T follicular helper cell (primary cell): ENCODE results near the gene FOXP2.
"Not testable (repeated sequence)": the region's sequence is repeated elsewhere in the genome, so short reads cannot be mapped to it uniquely, and the experiment has no call there.

Experiments
- DNase-seq: peaks from one replicate; pipeline ENCODE4 v3.0.0-alpha.2; 2020; ENCODE audit warnings: low read depth
- total RNA-seq, 2 experiments: gene quantifications; one replicate each; lab custom pipeline; 2026; lab: John Stamatoyannopoulos, UW

FOXP2 gene
- 0 to 0.30 reads per million in 2 experiments for total RNA-seq

DNA sequence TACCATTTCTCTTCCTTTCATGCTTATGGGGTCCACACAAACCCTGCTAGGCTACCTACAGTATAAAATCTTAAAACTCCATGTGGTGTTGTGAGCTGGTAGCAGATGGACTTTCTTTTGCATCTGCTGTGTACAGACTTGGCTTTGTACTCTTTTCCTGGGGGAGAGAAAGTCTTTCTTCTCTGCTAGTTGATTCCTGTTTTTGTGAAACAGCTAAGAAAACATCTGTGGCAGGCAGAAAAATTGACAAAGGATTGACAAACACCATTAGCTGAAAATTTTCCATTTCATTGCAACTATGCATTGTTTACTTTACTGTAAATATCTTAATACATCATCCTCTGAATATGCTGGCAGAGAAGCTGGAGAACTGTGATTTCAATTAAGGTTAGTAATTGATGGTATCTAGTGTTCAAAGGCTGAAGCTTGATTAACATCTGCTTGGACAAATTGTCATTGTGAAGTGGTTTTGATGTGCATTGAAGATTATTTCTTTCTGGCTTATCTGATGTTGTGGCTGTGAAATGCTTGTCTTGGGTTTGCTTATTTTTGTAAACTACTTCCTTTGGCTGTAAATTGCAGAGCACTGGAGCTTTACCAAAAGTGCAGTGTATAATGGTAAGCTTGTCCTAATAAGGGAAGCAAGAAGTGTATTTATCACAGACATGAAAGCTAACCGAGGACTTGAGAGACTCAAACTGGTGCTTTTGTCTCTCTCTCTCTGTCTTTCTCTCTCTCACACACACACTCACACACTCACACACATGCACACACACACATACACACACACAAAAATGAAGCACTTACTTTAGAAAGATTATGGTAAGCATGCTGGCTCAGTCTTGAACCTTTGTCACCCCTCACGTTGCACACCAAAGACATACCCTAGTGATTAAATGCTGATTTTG lies at the start of gene FOXP2:
FOXP2 (plus strand) TSS at position 660 of the 908 bp plus-strand sequence. CDS start 11,697 bp downstream, outside the sequence.
- DNase-seq: no peak

DNA sequence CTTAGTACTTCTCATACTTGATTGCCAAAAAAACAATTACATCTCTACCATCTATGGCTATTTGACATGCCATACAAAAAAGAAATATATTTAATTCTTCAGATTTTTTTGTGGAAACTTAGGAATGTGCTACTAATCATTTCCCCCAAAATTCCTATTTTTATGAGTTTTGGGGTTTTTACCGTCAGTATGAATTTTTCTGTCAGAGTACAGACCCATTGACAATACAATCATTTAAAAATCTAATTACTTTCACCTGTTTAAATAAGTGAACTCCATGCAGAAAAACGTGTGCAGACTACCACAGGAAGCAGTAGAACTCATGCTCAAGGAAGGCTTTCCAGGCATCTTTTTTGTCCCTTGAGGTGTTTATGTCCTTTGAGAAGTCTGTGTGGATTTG lies 48.8 kb upstream of the FOXP2 start:
- DNase-seq: no peak

DNA sequence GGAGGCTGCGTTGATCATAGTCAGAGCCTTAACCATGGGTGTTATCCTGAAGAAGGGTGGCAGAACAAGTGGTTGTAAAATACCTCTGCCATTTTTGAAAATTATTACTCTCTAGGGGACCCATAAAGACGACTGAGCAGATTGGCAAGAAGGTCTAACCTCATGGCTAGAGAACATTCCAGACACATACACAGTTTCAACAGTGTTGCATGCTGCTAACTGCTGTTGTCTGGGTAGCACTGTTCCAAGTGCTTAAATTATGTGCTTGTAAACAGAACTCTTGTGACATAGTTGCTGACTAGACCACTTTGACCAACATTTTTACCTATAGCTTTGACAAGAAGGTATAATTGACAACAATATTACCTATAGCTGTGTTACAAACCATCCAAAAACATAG lies 46.1 kb upstream of the FOXP2 start:
- DNase-seq: no peak

DNA sequence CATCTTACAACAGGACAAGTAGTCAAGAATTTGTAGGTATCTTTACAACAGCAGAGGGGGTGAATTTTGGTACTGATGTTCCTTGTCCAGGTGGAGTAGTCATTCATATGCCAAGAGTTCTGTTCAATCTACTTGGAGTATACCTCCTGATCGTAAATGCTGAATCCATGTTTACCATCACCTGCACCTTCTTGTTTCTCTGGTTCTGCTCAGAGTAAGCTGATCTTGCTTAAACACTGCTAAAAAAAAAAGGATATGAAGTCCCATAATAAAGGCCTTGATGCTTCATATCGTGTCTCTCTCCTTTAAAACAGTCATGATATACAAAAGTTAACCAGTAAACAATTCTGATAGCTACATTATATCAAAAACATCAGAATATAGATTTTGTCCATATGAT lies 45.3 kb upstream of the FOXP2 start:
- no peak for DNase-seq

DNA sequence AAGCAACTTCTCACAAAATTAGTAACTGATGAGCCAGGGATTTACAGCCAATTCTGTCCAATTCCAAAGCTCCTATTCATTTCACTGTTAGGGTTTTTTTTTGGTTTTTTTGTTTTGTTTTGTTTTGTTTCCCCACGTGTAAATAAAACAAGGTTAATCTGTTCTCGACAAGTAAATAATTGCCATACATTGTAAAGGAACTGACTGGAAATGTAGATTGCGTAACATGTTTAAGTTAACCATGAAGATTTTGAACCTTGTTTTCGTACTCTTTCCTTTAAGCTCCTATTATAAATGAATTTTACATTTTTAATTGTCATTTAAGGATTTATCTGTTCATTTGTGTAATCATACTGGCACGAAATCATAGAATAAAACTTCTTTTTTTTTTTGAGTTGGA lies 42.0 kb upstream of the FOXP2 start:
- no peak for DNase-seq

DNA sequence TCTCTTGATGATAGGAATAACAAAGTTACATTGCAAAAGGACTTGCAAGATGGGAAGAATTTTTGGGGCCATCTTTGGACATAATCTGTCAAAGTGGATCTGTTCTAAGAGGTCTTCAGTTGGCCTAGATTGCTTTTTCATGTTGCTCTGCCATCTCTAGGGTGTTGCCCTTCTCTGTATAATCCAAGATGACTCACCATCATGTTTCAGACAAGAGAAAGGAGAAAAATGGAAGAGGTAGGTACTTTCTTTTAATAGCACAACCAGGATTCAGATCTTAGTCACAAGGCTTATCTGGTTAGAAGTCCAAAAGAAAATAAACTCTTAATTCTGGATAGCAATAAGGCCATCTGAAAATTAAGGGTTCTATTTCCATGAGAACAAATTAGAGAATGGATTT lies 38.7 kb upstream of the FOXP2 start:
- DNase-seq: no peak

DNA sequence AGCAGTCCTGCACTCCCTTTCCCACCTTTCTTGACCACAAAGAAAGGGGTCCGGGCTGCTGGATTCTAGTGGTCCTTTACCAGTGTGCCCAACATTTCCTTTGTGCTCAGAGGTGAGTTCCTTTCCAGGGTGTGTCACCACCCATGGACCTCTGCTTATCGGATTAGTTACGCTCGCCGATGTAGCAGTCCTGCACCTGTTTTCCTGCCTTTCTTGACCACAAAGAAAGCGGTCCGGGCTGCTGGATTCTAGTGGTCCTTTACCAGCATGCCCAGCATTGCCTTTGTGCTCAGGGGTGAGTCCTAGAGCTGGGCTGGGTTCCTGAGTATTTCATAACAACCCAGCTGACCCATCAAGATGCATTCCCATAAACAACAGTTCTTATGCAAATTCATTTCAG lies 30.7 kb upstream of the FOXP2 start:
- not testable (repeated sequence) for DNase-seq

DNA sequence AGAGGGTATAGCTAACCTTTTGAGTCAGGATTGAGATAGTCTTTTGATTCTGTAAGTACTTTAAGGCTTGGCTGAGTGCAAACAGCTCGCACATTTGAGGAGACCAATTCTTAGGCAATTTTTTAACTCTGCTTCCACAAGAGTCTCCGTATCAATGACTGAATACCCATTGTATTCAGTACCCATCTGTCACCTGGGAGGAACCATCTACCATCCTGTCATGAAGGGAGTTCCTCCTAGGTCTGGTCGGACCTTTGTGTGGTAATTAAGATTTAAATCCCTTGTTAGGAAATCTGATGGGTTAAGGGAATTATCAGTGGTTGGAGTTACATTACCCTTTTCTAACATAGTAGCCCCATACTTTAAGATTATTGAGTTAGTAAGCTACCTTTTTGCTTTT lies 30.3 kb upstream of the FOXP2 start:
- DNase-seq: not testable (repeated sequence)

DNA sequence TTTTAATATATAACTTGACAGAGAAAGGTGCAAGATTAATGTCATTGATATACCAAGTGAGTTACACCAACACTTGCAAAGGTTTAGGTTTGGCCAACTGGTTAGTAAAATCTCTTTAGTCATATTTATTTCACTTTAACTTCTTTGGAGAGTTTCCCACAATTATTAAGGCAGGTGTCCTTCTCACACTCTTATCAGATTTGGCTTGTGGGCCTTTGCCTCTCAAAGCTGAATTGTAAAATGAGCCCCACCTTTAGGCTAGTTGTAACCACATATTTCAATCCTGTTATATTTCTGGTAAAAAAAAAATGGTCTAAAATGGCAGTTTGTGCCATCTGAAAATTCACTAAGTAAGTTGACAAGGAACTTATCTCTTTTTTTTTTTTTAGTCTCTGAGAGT lies 26.6 kb upstream of the FOXP2 start:
- no peak for DNase-seq

DNA sequence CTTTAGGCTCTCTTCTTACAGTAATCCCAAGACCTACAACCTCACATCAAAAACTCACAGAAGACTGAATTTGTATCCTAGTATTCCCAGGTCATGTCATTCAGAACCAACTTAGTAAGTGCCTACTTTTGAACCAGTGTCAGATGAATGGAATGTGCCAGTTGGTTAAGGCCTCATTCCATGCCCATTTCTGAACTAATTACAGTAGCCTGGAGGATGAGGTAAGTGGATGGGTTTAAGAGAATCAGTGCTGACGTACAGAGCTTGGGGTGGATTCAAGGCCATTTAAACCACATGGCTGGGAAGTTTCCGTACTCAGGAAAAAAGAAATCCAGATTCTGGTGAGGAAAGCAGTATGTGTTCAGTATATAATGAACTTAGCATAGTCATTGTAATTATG lies 21.9 kb upstream of the FOXP2 start:
- DNase-seq: no peak

DNA sequence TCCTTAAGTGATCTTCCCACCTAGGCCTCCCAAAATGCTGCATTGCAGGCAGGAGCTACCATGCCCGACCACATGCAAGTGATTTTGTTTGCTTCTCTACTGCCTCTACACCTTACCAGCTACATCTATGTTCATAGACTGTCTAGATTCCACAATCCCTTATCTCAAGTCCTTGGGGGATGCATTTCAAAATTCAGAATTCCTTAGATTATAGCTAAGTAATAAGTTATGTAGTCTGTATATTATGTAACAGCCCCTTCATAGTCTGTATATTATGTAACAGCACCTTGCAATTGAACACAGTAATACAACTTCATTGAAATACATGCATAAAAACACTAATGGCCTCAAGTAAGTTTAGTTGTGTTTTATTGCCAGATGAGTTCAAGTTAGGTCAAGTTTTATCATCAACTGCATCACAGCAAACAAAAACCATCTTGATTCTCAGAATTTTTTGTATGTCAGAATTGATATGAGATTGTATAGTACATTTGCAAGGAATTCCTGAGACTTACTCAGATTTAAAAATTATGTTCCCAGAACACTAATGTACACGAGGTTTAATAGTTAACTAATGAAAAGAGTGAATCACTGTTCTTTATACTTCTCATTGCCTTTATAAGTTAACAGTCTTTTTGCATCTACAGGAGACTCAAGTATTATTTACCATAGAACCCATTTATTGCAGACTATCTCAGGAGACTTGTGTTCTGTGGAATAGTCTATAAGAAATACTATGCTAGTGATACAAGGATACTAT lies 11.6 kb upstream of the FOXP2 start:
- DNase-seq: no peak

DNA sequence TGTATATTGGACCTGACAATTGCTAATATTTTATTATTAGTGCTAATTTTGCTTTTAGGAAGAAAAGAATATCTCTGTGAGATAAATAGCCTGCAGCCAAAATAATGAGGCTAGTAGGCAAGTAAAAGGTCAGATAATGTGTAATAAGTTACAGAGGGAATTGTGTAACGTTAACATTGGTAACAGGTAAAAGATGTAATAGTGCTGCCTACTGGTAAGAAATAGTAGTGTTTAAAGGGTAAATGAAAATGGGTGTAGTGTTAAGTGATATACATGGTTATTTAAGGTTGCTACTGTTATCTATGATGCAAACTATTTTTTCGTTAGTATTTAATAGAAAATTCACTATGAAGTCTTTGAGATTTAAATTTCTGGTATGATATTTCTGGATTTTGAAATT lies 9.2 kb upstream of the FOXP2 start:
- DNase-seq: no peak

DNA sequence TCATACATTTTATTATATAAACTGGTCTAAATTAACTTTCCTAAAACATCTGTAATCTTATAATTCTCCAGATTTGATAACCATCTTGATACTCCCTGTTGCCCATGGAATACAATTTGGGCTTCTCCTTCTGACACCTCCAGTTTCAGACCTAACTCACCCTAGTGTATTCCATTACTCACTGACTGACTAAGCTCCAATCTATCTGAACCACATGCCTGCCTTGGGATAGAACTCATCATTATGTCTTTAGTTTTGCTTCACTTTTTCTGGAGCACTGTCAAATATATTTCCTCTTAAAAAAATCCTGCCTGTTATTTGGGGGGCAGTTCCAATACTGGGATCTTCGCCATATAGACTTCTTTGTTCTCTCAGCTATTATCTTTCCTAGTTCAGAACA lies 4.9 kb upstream of the FOXP2 start:
- no peak for DNase-seq

DNA sequence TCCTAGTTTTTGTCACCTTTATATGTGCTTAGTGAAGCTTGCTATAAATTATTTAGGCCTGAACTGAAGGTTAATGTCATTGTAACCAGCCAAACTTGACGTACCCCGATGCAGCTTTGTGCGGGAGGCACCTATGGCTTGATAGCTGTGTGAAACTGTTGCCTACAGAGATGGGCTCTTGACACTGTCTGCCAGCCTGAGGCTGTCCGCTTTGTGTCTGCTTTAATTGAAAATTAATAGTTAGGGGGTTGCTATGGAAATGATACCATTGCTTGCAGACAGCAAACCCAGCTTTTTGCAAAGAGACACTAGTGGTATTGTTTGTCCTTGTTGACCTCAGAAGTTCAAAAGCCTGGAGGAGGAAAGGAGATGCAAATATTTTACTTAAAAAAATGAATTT lies 2.1 kb upstream of the FOXP2 start:
- DNase-seq: no peak

DNA sequence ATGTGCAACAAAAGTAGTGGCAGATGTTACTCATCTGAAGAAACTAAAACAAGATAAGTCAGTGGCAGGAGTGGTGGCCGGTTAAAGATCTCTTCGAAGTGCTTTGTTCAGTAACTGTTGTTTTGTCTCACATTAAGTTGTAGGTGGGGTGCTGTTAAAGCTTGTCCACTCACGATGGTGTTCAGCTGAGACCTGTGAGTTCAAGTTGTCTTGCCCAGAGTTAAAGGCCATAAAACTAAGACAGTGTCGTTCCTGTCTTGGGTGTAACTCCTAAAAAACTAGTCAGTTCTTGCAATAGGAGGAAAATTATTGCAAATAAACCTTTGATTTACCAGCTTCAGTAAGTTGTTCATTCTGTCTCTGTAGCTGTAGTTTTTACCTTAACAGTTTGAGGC lies 857 bp upstream of the FOXP2 start:
- DNase-seq: no peak

DNA sequence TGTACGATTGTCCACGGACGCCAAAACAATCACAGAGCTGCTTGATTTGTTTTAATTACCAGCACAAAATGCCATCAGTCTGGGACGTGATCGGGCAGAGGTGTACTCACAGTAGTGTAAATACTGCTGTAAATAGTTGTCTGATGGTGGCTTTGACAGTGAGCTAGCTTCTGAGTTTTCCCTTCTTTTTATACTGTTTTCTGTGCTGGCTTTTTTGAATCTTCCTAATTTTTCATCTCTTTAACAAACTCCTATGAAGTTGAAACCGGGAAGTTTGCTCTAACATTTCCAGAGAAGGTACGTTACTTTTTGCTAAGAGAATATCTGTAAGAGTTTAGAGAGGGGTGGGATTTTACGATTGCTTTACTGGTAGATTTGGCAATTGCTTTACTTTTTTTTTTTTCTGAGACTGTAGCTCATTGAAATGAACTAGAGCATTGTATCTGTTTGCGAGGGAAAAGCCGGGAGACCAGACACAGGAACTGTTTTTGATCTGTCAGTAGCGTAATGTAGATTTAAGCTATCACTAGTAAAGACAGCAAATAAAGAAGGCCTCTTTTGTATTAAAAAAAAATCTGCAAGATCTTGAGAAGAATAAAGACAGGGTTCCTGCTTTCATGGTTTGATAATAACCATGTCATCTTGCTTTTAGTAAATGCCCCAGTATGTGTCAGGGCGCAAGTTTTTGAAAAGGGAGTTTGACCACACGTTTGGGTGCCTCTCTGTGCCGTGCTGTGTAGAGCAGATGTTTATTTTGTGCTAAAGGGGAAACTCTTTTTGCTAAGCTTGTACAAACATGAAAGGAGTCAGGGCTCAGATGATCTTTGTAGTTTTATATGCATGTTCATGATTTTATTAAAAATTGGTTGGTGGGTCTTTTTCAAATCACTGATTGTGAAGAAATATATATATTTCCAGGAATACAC lies 712 bp downstream of the FOXP2 start:
- no peak for DNase-seq

DNA sequence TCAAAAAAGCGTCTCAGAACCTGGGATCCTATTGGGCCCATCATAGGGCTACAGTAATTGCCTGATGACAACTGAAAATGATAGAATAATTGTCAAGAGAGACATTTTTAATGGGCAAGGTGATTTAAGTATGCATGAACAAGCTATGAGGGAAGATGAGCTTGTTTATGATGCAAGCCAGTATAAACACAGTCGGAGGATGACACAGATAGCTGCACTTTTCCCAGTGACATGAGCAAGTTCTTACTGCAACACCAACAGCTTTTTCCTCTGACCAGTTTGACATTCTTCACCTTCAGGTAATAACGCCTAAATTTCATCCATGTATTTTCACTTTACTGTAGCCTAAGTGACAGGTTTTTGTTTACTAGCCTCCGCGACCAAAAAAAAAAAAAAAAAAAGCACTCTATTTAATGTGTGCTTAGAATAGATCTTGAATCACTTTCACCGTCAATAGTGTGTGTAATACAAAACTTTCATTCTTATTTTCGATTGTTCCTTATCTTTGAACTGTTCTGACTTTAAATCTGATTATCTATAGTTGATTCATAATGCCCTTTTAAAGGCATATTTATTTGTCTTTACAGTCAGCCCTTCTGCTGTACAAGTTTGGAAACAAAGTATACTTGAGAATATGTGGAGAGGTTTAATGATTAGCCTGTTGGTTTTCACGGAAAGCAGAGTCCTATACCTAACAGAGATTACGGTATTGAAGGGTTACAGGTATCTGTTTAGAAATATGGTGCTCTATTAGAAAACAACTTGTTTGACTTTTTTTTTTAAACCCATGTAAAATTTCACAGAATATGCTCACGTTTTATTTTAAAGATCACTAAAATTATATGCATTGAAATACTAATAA lies 1.7 kb downstream of the FOXP2 start:
- no peak for DNase-seq

DNA sequence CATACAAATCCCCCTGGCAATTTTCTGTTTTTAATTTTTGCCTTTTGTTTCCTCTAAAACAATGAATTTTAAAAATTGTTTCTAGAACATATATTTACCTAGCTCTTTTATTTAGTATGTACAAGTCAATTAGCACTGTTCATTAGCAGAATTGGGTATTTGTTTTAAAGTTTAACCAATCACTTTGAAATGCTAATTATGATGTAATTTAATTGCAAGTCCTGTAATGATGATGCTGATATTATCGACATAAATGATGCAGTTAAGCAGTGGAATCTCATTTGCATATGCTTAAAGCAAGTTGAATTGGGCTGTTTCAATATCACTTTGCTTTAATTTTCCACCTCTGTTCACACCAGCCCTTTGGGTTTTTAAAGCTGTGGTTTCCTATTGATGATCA lies 2.7 kb downstream of the FOXP2 start:
- no peak for DNase-seq

DNA sequence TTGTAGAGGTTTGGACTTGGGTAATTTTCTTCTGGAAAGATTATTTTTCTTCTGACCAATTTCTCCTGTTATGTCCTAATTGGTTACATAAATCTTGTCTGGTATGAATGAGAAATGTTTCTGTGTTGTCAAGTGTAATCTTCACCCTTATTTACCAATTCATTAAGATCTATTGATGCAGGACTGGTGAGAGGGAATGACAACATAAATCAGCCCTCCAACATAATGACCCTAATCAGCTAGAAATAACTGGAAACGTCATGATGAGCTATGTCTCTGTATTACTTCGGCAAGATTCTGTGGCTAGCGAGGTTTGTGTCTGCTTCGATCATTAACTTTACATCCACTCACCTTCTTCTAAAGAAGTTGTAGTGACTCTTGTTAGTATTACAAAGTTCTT lies 3.5 kb downstream of the FOXP2 start:
- DNase-seq: no peak

DNA sequence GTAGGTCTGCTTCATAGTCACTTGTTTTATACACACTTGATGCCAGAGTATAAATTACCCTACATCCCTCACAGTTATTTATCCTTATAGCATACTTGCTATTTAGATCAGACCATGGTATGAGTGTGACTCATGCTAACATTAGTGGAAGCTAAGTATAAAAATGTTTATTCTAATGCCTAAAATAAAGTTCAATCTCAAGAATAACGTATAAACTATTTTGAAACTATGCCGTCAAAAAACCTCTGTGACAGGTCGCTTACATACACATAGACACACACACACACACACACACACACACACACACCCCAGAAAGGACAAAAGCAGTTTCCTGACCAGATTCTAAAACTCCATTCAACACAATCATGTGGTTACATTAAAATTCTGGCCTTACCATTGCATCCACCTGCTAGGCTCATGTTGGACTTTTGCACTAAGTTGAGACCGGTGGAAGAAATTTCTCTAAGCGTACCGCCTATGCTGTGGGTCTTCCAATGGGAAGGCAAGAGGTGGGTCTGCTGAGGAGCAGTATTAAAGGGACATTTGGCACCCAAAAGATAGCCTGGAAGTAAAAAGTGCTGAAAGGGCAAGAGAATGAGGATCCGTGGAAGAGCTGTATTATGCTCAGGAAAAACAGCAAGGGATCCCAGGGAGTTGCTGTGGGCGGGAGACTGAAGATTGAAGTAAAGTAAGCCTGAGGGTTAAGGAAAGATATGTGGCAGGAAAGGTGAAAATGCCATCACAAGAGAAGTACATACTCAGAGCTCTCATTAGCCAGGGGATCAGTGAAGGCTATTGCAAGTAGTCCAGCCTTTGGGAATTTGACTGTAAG lies 5.0 kb downstream of the FOXP2 start:
- no peak for DNase-seq
